HCT116 (cell line): ENCODE results near the gene PLEKHO2. TPM values are rescaled to one million over a fixed set of nuclear protein-coding genes. Genes with fewer than 3 reads are reported as not detected.

ENCODE experiments used
- ATAC-seq: fragments of 200-7000 bp; cut with Tn5 transposase; 2 replicates; pipeline ENCODE4 v1.9.1; 2020; ENCODE audit warnings: mild to moderate bottlenecking, moderate library complexity
- BruUV-seq: library from RNA; stranded (reverse); fragments of 400-500 nt; replicated peaks from 2 replicates; lab custom pipeline; 2021; lab: Mats Ljungman, UMichigan
- CTCF ChIA-PET: fragments of 300-600 bp; sonication (Branson Sonifier 250); formaldehyde crosslinking; loops from one replicate; lab custom pipeline; 2021; ENCODE audit warnings: antibody characterized with exemption; lab: Charles Lee
- POLR2A ChIA-PET: fragments of 300-600, 350-600 bp; sonication (Branson Sonifier 250); formaldehyde crosslinking; loops from one replicate; lab custom pipeline; 2021; ENCODE audit warnings: antibody characterized with exemption; lab: Charles Lee
- RAD21 ChIA-PET, 2 experiments: fragments of 300-600 bp; sonication (Branson Sonifier 250); formaldehyde crosslinking; loops; one replicate each; lab custom pipeline; 2023; ENCODE audit warnings: low total read pairs in 2 of 2; ENCODE audit not compliant: uncharacterized antibody in 2 of 2, unreplicated experiment in 2 of 2, low non-redundant PET in 1 of 2; lab: Charles Lee
- DNase-seq: peaks from one replicate; pipeline ENCODE4 v3.0.0-alpha.2; 2010; ENCODE audit warnings: low read depth, low spot score
- H2AFZ ChIP-seq: fragments of 200-600 bp; shearing (Covaris generic), sonication (generic); 2 replicates; pipeline ENCODE4 v1.6.1; 2017; ENCODE audit warnings: low read depth, mixed run types, mixed read lengths, antibody characterized with exemption, low read length; ENCODE audit not compliant: poor library complexity, severe bottlenecking
- H3K27ac ChIP-seq: 2 replicates; pipeline ENCODE4 v1.5.1; 2012; ENCODE audit warnings: low read depth, low read length
- H3K27me3 ChIP-seq: fragments of 200-600 bp; sonication (generic); 2 replicates; pipeline ENCODE4 v1.6.1; 2016; ENCODE audit warnings: mixed run types, low read length, mixed read lengths; ENCODE audit not compliant: insufficient read depth
- H3K36me3 ChIP-seq, 2 experiments: fragments of 200-500 bp in 1 of 2; fragments of 200-600 bp in 1 of 2; sonication (Bioruptor generic) in 1 of 2; sonication (generic) in 1 of 2; 2 replicates each; pipeline versions ENCODE4 v1.5.1 to v1.6.1; 2014 to 2016; ENCODE audit warnings: low read length in 2 of 2, inconsistent platforms in 1 of 2, mixed read lengths in 1 of 2, mixed run types in 1 of 2; ENCODE audit not compliant: insufficient read depth in 2 of 2, control insufficient read depth in 1 of 2
- H3K4me1 ChIP-seq, 2 experiments: fragments of 200-600 bp in 1 of 2; sonication (generic) in 1 of 2; 2 replicates each; pipeline versions ENCODE4 v1.5.1 to v1.6.1; 2012 to 2017; ENCODE audit warnings: low read length in 2 of 2, inconsistent platforms in 1 of 2, mild to moderate bottlenecking in 1 of 2, mixed read lengths in 1 of 2, mixed run types in 1 of 2, moderate library complexity in 1 of 2; ENCODE audit not compliant: insufficient read depth in 2 of 2, control insufficient read depth in 1 of 2
- H3K4me2 ChIP-seq: fragments of 200-600 bp; sonication (generic); 2 replicates; pipeline ENCODE4 v1.6.1; 2017; ENCODE audit warnings: mixed run types, low read length, mixed read lengths
- H3K4me3 ChIP-seq, 2 experiments: fragments of 200-600 bp in 1 of 2; sonication (generic) in 1 of 2; replicated peaks in 1 of 2; 2 replicates each; pipeline ENCODE4 v1.5.1; 2011 to 2016; ENCODE audit warnings: low read length in 2 of 2, control low read depth in 1 of 2, low read depth in 1 of 2, mild to moderate bottlenecking in 1 of 2, mixed read lengths in 1 of 2, mixed run types in 1 of 2
- H3K79me2 ChIP-seq: fragments of 200-600 bp; sonication (generic); 2 replicates; pipeline ENCODE4 v1.6.1; 2017; ENCODE audit warnings: mild to moderate bottlenecking, mixed run types, low read length, moderate library complexity, mixed read lengths; ENCODE audit not compliant: insufficient read depth
- H3K9ac ChIP-seq: fragments of 200-600 bp; sonication (generic); 2 replicates; pipeline ENCODE4 v1.6.1; 2016; ENCODE audit warnings: low read length, mixed read lengths
- H3K9me2 ChIP-seq: fragments of 200-600 bp; sonication (generic), shearing (Covaris generic); 2 replicates; pipeline ENCODE4 v1.6.1; 2017; ENCODE audit warnings: mixed run types, mild to moderate bottlenecking, moderate library complexity; ENCODE audit not compliant: insufficient read depth
- H3K9me3 ChIP-seq, 2 experiments: fragments of 200-500 bp in 1 of 2; fragments of 200-600 bp in 1 of 2; sonication (Bioruptor generic) in 1 of 2; sonication (generic) in 1 of 2; 2 replicates each; pipeline ENCODE4 v1.6.1; 2014 to 2017; ENCODE audit warnings: low read length in 2 of 2, mixed read lengths in 2 of 2, inconsistent platforms in 1 of 2, low read depth in 1 of 2, mild to moderate bottlenecking in 1 of 2, mixed run types in 1 of 2, moderate library complexity in 1 of 2; ENCODE audit not compliant: control insufficient read depth in 1 of 2, insufficient read depth in 1 of 2
- H4K20me1 ChIP-seq: fragments of 200-600 bp; sonication (generic), shearing (Covaris generic); 2 replicates; pipeline ENCODE4 v1.6.1; 2017; ENCODE audit warnings: mixed run types, mild to moderate bottlenecking, moderate library complexity; ENCODE audit not compliant: insufficient read depth
- EGR1 ChIP-seq: IDR thresholded peaks from 2 replicates; pipeline ENCODE4 v1.6.1; 2012; ENCODE audit warnings: low read depth
- ELF1 ChIP-seq: IDR thresholded peaks from 2 replicates; pipeline ENCODE4 v1.6.1; 2012; ENCODE audit warnings: low read depth, borderline replicate concordance
- EZH2 ChIP-seq: fragments of 200-600 bp; sonication (generic); IDR thresholded peaks from 2 replicates; pipeline ENCODE4 v1.6.1; 2017; ENCODE audit warnings: antibody characterized with exemption, mixed run types
- EZH2phosphoT487 ChIP-seq: fragments of 200-600 bp; IDR thresholded peaks from 2 replicates; pipeline ENCODE4 v1.6.1; 2018; ENCODE audit warnings: antibody characterized with exemption, borderline replicate concordance
- FOSL1 ChIP-seq: IDR thresholded peaks from 2 replicates; pipeline ENCODE4 v1.6.1; 2012; ENCODE audit warnings: low read depth
- JUND ChIP-seq: IDR thresholded peaks from 2 replicates; pipeline ENCODE4 v1.6.1; 2012
- POLR2A ChIP-seq: IDR thresholded peaks from 2 replicates; pipeline ENCODE4 v1.7.0; 2011; ENCODE audit warnings: borderline replicate concordance; ENCODE audit not compliant: insufficient read depth, insufficient read length; ENCODE audit errors: extremely low read depth
- RAD21 ChIP-seq: IDR thresholded peaks from 2 replicates; pipeline ENCODE4 v1.6.1; 2012; ENCODE audit warnings: low read depth, mild to moderate bottlenecking
- SIN3A ChIP-seq: IDR thresholded peaks from 2 replicates; pipeline ENCODE4 v1.6.1; 2012; ENCODE audit warnings: low read depth
- SP1 ChIP-seq: IDR thresholded peaks from 2 replicates; pipeline ENCODE4 v1.6.1; 2012; ENCODE audit warnings: low read depth
- SRF ChIP-seq: IDR thresholded peaks from 2 replicates; pipeline ENCODE4 v1.6.1; 2012; ENCODE audit warnings: low read depth
- TCF7L2 ChIP-seq: IDR thresholded peaks from 2 replicates; pipeline ENCODE4 v1.7.0; 2011; ENCODE audit warnings: borderline replicate concordance, inconsistent platforms; ENCODE audit not compliant: insufficient read depth, insufficient read length; ENCODE audit errors: extremely low read depth
- YY1 ChIP-seq: IDR thresholded peaks from 2 replicates; pipeline ENCODE4 v1.6.1; 2011; ENCODE audit warnings: low read length, low read depth, moderate library complexity, mild to moderate bottlenecking; ENCODE audit not compliant: insufficient replicate concordance; ENCODE audit errors: extremely low read depth
- ZFX ChIP-seq: fragments of 450-650 bp; IDR thresholded peaks from 2 replicates; pipeline ENCODE4 v1.6.1; 2017
- ZNF274 ChIP-seq: fragments of 200-500 bp; sonication (Bioruptor generic); IDR thresholded peaks from 2 replicates; pipeline ENCODE4 v1.6.1; 2014; ENCODE audit warnings: mild to moderate bottlenecking, low read depth, low read length, inconsistent platforms
- intact Hi-C: fragments of 100-400 bp; cut with micrococcal nuclease; formaldehyde crosslinking; loops from 2 replicates; pipeline ENCODE4 v1.10.0; 2022
- total RNA-seq: library from RNA; stranded (reverse); gene quantifications from one replicate; pipeline ENCODE4 v1.2.1, GENCODE V29; 2021; ENCODE audit not compliant: unreplicated experiment
- TF ChIP-seq, protein P1 (sequence below), 3 experiments: fragments of 200-600 bp in 1 of 3; sonication (generic) in 1 of 3; IDR thresholded peaks in 2 of 3; conservative IDR thresholded peaks in 1 of 3; 2 replicates each; pipeline ENCODE4 v1.5.1; 2012 to 2017; ENCODE audit warnings: low read depth in 2 of 3, low read length in 2 of 3, antibody characterized with exemption in 1 of 3, borderline replicate concordance in 1 of 3, control low read depth in 1 of 3, mild to moderate bottlenecking in 1 of 3, mixed read lengths in 1 of 3, mixed run types in 1 of 3, moderate library complexity in 1 of 3; ENCODE audit not compliant: insufficient read depth in 1 of 3
- TF ChIP-seq, protein P2 (sequence below): IDR thresholded peaks from 2 replicates; pipeline ENCODE4 v1.6.1; 2012
- TF ChIP-seq, protein P3 (sequence below): IDR thresholded peaks from 2 replicates; pipeline ENCODE4 v1.6.1; 2012

The PLEKHO2 gene
- total RNA-seq, 1 experiment from 2014 or later = 8.0 TPM

DNA sequence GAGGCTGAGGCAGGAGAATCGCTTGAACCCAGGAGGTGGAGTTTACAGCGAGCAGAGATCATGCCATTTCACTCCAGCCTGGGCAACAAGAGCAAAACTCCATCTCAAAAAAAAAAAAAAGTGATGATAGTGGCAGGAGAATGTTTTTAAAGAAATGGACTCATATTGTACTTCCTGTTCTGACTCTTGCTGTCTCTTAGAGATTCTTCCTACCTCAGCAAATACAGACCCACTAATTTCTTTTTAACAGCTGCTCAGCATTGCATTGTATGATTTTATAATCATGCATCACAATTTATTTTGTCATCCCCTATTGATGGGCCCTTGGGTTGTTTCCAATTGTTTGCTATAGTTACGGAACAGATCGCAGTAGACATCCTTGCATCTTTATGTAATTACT lies 61.1 kb downstream of the PLEKHO2 start:
- no peak overlapping the region for H3K27ac ChIP-seq
- no peak for TF ChIP-seq TCF7L2

DNA sequence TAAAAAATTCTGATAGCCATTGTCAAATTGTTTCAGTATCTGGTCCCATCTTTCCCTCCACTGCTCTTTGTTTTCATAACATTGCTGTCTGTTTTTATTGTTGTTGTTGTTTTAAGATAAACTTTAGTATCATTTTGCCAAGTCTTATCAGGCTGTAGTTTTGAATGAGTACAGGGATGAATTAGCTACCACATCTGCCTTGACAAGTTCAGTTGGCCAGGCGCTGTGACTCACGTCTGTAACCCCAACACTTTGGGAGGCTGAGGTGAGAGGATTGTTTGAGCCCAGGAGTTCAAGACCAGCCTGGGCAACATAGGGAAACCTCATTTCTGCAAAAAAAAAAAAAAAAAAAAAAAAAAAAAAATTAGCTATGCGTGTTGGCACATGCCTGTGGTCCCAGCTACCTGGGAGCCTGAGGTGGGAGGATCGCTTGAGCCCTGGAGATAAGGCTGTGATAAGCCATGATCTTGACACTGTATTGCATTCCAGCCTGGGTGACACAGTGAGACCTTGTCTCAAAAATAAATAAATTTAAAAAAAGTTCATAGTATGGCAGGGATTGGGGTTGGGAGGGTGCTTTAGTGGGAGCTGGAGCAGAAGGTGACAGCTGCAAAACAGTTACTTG lies 61.7 kb downstream of the PLEKHO2 start:
- Histone ChIP-seq H3K79me2 (no peaks in the 10 kb centered on the region), H3K9me3 (peaks cover 0 to 3% of the 10 kb centered on the region in 2 experiments; a peak in 1 of 4 replicates), H3K4me3 (no peak overlapping the region), H3K27me3 (no peaks in the 10 kb centered on the region), H3K4me1 (peaks cover 0 to 4% of the 10 kb centered on the region in 2 experiments; a peak in 1 of 4 replicates), H3K9ac (no peak overlapping the region), H2AFZ (no peak overlapping the region), H3K36me3 (no peaks in the 10 kb centered on the region), H4K20me1 (no peaks in the 10 kb centered on the region), H3K4me2 (no peak overlapping the region), H3K9me2 (no peaks in the 10 kb centered on the region), H3K27ac (no peak overlapping the region)
- ChIA-PET POLR2A (no interaction called here), RAD21 (no interaction called here), CTCF (no interaction called here)
- no TSS peak for BruUV-seq
- intact Hi-C loops = no loop called here
- ATAC-seq (no peak), DNase-seq (no peak)
- no peak for TF ChIP-seq ZFX
- TF ChIP-seq, protein P1, sequence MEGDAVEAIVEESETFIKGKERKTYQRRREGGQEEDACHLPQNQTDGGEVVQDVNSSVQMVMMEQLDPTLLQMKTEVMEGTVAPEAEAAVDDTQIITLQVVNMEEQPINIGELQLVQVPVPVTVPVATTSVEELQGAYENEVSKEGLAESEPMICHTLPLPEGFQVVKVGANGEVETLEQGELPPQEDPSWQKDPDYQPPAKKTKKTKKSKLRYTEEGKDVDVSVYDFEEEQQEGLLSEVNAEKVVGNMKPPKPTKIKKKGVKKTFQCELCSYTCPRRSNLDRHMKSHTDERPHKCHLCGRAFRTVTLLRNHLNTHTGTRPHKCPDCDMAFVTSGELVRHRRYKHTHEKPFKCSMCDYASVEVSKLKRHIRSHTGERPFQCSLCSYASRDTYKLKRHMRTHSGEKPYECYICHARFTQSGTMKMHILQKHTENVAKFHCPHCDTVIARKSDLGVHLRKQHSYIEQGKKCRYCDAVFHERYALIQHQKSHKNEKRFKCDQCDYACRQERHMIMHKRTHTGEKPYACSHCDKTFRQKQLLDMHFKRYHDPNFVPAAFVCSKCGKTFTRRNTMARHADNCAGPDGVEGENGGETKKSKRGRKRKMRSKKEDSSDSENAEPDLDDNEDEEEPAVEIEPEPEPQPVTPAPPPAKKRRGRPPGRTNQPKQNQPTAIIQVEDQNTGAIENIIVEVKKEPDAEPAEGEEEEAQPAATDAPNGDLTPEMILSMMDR (IDR thresholded peaks at IDR 0.05 in 2 of 3, conservative IDR thresholded peaks at IDR 0.05 in 1 of 3; ENCODE audit: borderline replicate concordance in 1 of 3, insufficient read depth in 1 of 3, low read depth in 2 of 3, low read length in 2 of 3) = no peak
- TF ChIP-seq EGR1 = no peak
- no peak for TF ChIP-seq EZH2phosphoT487
- TF ChIP-seq, protein P2, sequence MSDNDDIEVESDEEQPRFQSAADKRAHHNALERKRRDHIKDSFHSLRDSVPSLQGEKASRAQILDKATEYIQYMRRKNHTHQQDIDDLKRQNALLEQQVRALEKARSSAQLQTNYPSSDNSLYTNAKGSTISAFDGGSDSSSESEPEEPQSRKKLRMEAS = no peak
- no peak for TF ChIP-seq RAD21
- no peak for TF ChIP-seq EZH2
- TF ChIP-seq, protein P3, sequence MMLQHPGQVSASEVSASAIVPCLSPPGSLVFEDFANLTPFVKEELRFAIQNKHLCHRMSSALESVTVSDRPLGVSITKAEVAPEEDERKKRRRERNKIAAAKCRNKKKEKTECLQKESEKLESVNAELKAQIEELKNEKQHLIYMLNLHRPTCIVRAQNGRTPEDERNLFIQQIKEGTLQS = no peak
- no peak for TF ChIP-seq FOSL1
- no peak for TF ChIP-seq SP1
- TF ChIP-seq SRF = no peak
- no peak for TF ChIP-seq ZNF274
- no peak for TF ChIP-seq YY1
- no peak for TF ChIP-seq ELF1
- no peak for TF ChIP-seq JUND
- TF ChIP-seq POLR2A = no peak
- TF ChIP-seq SIN3A = no peak

More for the DNA sequence above, 61.1 kb downstream of the PLEKHO2 start:
- CTCF ChIA-PET = no interaction called here
- POLR2A ChIA-PET = no interaction called here
- Histone ChIP-seq H3K79me2 (no peaks in the 10 kb centered on the region), H2AFZ (no peak overlapping the region), H3K4me3 (no peak overlapping the region), H3K4me1 (peaks cover 0 to 4% of the 10 kb centered on the region in 2 experiments; a peak in 1 of 4 replicates), H3K4me2 (no peak overlapping the region), H3K9ac (no peak overlapping the region), H4K20me1 (no peaks in the 10 kb centered on the region), H3K9me2 (no peaks in the 10 kb centered on the region), H3K9me3 (peaks cover 0 to 3% of the 10 kb centered on the region in 2 experiments; a peak in 1 of 4 replicates), H3K27me3 (no peaks in the 10 kb centered on the region), H3K36me3 (no peaks in the 10 kb centered on the region)
- no peak for DNase-seq
- intact Hi-C loops = no loop called here
- RAD21 ChIA-PET = no interaction called here
- ATAC-seq = no peak
- BruUV-seq = no TSS peak
